Activated CD8-positive, alpha-beta memory T cell treated with anti-CD3 and anti-CD28 coated beads for 1 hour (primary cell): Measurements from ENCODE around the gene CES2.

Source experiments
- DNase-seq, 2 donors: peaks; one replicate each; pipeline ENCODE4 v3.0.0-alpha.2; 2020; ENCODE audit warnings: low read depth in 1 of 2; ENCODE audit errors: extremely low read depth in 1 of 2

The CES2 gene

GRCh38 chr16:66918355-66918754 lies 17.0 kb upstream of the CES2 start:
- no peak for DNase-seq

GRCh38 chr16:66918803-66919568 lies 16.3 kb upstream of the CES2 start, which contains the start of gene CDH16:
CDH16 (minus strand) TSS chr16:66918885; CDS start chr16:66918065, 820 bp downstream.
- DNase-seq: no peak

GRCh38 chr16:66919569-66920298 lies 15.6 kb upstream of the CES2 start:
- DNase-seq: no peak

- no peak for DNase-seq
Measured at GRCh38 chr16:66920299-66920590, 15.1 kb upstream of the CES2 start.

GRCh38 chr16:66920924-66921680 lies 14.2 kb upstream of the CES2 start:
- no peak for DNase-seq

- no peak for DNase-seq
Measured at GRCh38 chr16:66921729-66922450, 13.4 kb upstream of the CES2 start.

- no peak for DNase-seq
Measured at GRCh38 chr16:66923247-66923731, 12.0 kb upstream of the CES2 start.

- no peak for DNase-seq
Measured at GRCh38 chr16:66923866-66924265, 11.4 kb upstream of the CES2 start.

- DNase-seq: no peak
Measured at GRCh38 chr16:66924527-66925321, 10.6 kb upstream of the CES2 start.

- DNase-seq: no peak
Measured at GRCh38 chr16:66925322-66925840, 9.9 kb upstream of the CES2 start, which contains the start of gene RRAD. RRAD (minus strand) TSS chr16:66925535; CDS start chr16:66925179, 356 bp downstream.

GRCh38 chr16:66926171-66926947 lies 9.0 kb upstream of the CES2 start:
- no peak for DNase-seq

GRCh38 chr16:66926961-66927436 lies 8.3 kb upstream of the CES2 start:
- DNase-seq: no peak

GRCh38 chr16:66927918-66928649 lies 7.2 kb upstream of the CES2 start:
- DNase-seq: no peak

GRCh38 chr16:66928702-66929388 lies 6.5 kb upstream of the CES2 start:
- DNase-seq: no peak

- DNase-seq: no peak
Measured at GRCh38 chr16:66930189-66930588, 5.1 kb upstream of the CES2 start.

GRCh38 chr16:66931665-66932064 lies 3.7 kb upstream of the CES2 start:
- no peak for DNase-seq

- DNase-seq: no peak
Measured at GRCh38 chr16:66932076-66932475, 3.2 kb upstream of the CES2 start.

GRCh38 chr16:66933776-66934137 lies 1.6 kb upstream of the CES2 start:
- DNase-seq: peak in 1 of 2 donors; percentile 51
